H1 (cell line): Measurements from ENCODE around the gene PDP2. TPM values are rescaled to one million over a fixed set of nuclear protein-coding genes. Genes with fewer than 3 reads are reported as not detected.
A peak's percentile ranks its signal among the peaks of the same experiment; 100 is the strongest.

Source experiments
- CBX8 ChIP-seq: fragments of 300-800, 300-1000 bp; sonication (generic); IDR thresholded peaks from 2 replicates; pipeline ENCODE4 v1.7.1; 2016; ENCODE audit warnings: low read depth, low read length, borderline replicate concordance
- EP300 ChIP-seq, 2 experiments: IDR thresholded peaks; 1 replicate in 1 of 2; 2 replicates in 1 of 2; pipeline ENCODE4 v1.6.1; 2011 to 2012; ENCODE audit warnings: low read depth in 2 of 2, low read length in 2 of 2, mild to moderate bottlenecking in 2 of 2, borderline replicate concordance in 1 of 2, inconsistent platforms in 1 of 2, moderate library complexity in 1 of 2
- KDM4A ChIP-seq: IDR thresholded peaks from one replicate; pipeline ENCODE4 v1.7.1; 2012; ENCODE audit warnings: low read depth, mild to moderate bottlenecking, moderate library complexity, low read length, inconsistent platforms; ENCODE audit not compliant: severe bottlenecking
- MAX ChIP-seq: IDR thresholded peaks from 2 replicates; pipeline ENCODE4 v1.6.1; 2012; ENCODE audit warnings: inconsistent platforms
- RFX5 ChIP-seq: IDR thresholded peaks from 2 replicates; pipeline ENCODE4 v1.6.1; 2011; ENCODE audit warnings: low read depth, low read length, improper control_type of control experiment, borderline replicate concordance
- SP1 ChIP-seq: IDR thresholded peaks from 2 replicates; pipeline ENCODE4 v1.6.1; 2011; ENCODE audit warnings: low read depth, low read length
- polyA plus RNA-seq, 7 experiments: library from polyadenylated mRNA; depleted of rRNA in 3 of 7; stranded (reverse) in 5 of 7; unstranded in 2 of 7; fragments of >200 nt in 5 of 7; fragments of 200-250 nt in 2 of 7; gene quantifications; 1 replicate in 5 of 7; 2 replicates in 1 of 7; 4 replicates in 1 of 7; pipeline versions ENCODE4 v1.2.1 to v1.2.3, GENCODE V29; 2011 to 2013; ENCODE audit warnings: missing spikeins in 2 of 7, mixed read lengths in 2 of 7
- total RNA-seq: library from RNA; stranded (reverse); fragmentation: NEBNext Ultra II Directional; extraction: Animal tissue kit (Norgen Biotek cat#: 25700); gene quantifications from 2 replicates; pipeline ENCODE4 v1.2.1, GENCODE V29; 2021

The PDP2 gene
- total and polyA plus RNA-seq, 2 of the 8 experiments (the other 6 are each of a cell fraction or from before 2014, with no cell fraction given): 11.7 to 36.5 TPM

- peak; percentile 91 for TF ChIP-seq MAX
- no peak for TF ChIP-seq CBX8
- no peak for TF ChIP-seq KDM4A
- TF ChIP-seq SP1: no peak
- TF ChIP-seq EP300 (IDR thresholded peaks at IDR 0.05; ENCODE audit: borderline replicate concordance in 1 of 2, low read depth in 2 of 2, low read length in 2 of 2): no peak
- TF ChIP-seq RFX5: no peak
Measured at GRCh38 chr16:66872943-66873684, 7.2 kb upstream of the PDP2 start (continued).
